ENCODE measurements around the gene HOXA9. TPM values are rescaled to one million over a fixed set of nuclear protein-coding genes. Genes with fewer than 3 reads are reported as not detected.

HOXA9 gene
- polyA plus RNA-seq, 1 donor (not counting 4 experiments of a cell fraction or from before 2014, with no cell fraction given), result 28.1 TPM

DNA sequence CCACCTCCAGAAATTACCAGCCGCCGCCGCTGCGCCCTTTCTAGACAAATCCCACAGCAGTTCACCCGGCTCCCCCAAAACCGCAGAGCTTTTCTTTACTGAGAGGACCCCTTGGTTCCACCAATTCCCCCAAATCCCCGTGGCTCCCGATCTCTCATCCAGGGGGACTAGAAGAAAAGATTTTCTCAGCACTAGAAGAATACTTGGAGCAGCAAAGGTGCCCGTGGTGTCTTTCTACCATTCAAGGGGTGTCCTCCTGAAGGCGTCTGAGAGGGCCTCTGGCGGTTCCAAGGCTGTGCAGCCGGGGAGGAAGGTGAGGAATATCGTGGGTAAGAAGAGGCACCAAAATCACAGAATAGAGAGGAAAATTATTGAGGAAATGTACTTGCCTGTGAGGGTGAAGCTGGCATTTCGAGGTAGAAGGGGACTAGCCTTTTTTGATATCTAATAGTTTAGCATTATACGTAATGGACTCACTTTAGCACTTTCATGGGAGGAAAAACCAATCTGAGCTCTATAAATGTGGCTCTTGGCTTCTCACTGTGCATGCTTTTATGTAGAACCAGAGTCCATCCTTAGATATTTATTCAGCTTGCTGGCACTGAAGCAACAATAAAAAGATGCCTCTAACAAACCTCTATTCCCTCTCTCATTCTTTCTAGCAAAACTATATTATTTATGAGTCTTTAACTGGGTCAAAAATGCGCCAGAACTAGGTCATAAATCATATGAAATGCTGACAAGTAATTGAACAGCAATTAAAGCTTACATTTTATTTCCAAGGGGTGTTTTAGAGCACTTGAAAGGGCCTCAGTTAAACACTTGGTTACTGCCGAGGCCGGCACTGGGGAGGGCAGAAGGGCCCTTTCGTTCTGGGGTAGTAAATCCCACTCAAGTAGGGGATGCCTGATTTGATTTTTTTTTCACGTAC lies 49.0 kb downstream of the HOXA9 start:
- no peak for FAIRE-seq
- peaks cover 37% of the 10 kb centered on the region for H3K79me2 ChIP-seq (ENCODE audit: control insufficient read depth, insufficient read depth, low read length)

DNA sequence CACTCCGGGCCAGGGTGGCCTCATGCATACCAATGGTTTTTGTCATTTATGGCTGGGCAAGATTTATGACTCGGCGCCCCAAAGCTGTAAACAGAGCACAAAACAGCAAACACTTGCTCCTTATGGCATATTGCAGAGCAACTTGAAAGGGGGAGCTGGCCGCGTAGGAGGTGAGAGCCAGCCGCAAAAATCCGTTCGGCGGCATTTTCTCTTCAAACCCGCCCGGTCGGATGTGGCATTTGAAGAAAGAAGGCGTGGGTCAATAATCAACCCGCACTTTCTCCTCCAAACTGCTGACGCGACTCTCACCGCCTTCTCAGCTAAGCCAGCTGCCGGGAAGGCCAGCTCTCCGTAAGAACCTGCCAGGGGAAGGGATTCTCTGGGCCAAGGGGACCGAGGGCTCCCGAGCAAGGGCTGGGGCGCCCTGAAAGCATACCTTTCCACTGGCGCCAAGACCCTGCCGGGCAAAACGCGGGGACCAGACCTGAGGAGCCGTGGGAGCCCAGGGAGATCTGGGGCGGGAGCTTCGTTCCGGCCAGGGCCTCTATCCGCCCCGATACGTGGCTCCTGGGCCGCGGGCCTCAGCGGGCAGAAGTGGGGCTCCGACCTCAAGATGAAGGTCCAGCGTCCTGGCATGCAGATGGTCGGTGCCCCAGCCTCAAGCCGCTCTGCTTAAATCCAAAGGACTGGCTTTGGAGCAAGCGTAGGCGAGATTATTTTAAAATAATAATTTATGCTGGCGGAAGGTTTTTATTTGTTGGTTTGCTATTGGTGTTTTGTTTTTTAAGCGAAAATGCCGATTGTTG lies 49.9 kb downstream of the HOXA9 start:
- H3K9ac ChIP-seq (ENCODE audit: control insufficient read depth, extremely low read depth, insufficient read depth, low read length), result peak overlapping the region; percentile 74
- peak overlapping the region; percentile 65 for H3K27ac ChIP-seq (ENCODE audit: control insufficient read depth, insufficient read depth, low read length)
- no peaks in the 10 kb centered on the region for H3K9me3 ChIP-seq (ENCODE audit: control insufficient read depth, low read depth, low read length)
- H3K9me1 ChIP-seq (ENCODE audit: control insufficient read depth, extremely low read depth, insufficient read depth, low read length), result no peaks in the 10 kb centered on the region
- H2AFZ ChIP-seq (ENCODE audit: control insufficient read depth, low read length), result no peak overlapping the region
- dilution Hi-C loops (cut with MboI; ENCODE audit: extremely low pct_ligation_motif_present, low sequenced_read_pairs), result no loop called here
- FAIRE-seq, result peak; percentile 44
- peaks cover 2 to 5% of the 10 kb centered on the region in 2 experiments for H3K36me3 ChIP-seq (ENCODE audit: control insufficient read depth in 2 of 2, extremely low read depth in 1 of 2, insufficient read depth in 2 of 2, low read length in 2 of 2)
- H3K79me2 ChIP-seq (ENCODE audit: control insufficient read depth, insufficient read depth, low read length), result peaks cover 37% of the 10 kb centered on the region
- no peak for DNase-seq (ENCODE audit: low read depth, low spot score)
- peaks cover 30% of the 10 kb centered on the region for H3K4me1 ChIP-seq (ENCODE audit: control insufficient read depth, extremely low read depth, insufficient read depth, low read length)
- TF ChIP-seq, protein P1, sequence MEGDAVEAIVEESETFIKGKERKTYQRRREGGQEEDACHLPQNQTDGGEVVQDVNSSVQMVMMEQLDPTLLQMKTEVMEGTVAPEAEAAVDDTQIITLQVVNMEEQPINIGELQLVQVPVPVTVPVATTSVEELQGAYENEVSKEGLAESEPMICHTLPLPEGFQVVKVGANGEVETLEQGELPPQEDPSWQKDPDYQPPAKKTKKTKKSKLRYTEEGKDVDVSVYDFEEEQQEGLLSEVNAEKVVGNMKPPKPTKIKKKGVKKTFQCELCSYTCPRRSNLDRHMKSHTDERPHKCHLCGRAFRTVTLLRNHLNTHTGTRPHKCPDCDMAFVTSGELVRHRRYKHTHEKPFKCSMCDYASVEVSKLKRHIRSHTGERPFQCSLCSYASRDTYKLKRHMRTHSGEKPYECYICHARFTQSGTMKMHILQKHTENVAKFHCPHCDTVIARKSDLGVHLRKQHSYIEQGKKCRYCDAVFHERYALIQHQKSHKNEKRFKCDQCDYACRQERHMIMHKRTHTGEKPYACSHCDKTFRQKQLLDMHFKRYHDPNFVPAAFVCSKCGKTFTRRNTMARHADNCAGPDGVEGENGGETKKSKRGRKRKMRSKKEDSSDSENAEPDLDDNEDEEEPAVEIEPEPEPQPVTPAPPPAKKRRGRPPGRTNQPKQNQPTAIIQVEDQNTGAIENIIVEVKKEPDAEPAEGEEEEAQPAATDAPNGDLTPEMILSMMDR (optimal IDR thresholded peaks at IDR 0.05 in 1 of 3, IDR thresholded peaks at IDR 0.05 in 1 of 3, conservative IDR thresholded peaks at IDR 0.05 in 1 of 3; ENCODE audit: extremely low read depth in 1 of 3, insufficient read depth in 2 of 3, low read length in 3 of 3), result no peak
- TF ChIP-seq EZH2 (IDR thresholded peaks at IDR 0.05; ENCODE audit: low read length), result no peak
- H3K27me3 ChIP-seq (ENCODE audit: control insufficient read depth, extremely low read depth, insufficient read depth, low read length), result no peaks in the 10 kb centered on the region
- H4K20me1 ChIP-seq (ENCODE audit: control insufficient read depth, extremely low read depth, insufficient read depth, low read length), result no peaks in the 10 kb centered on the region
- H3K4me3 ChIP-seq (ENCODE audit: control insufficient read depth in 2 of 3, extremely low read depth in 1 of 3, insufficient read depth in 2 of 3, low read depth in 1 of 3, low read length in 3 of 3), result peak overlapping the region in 2 of 3 experiments; percentile 31 to 44
- H3K4me2 ChIP-seq (ENCODE audit: control insufficient read depth, extremely low read depth, insufficient read depth, low read depth, low read length), result peak overlapping the region; percentile 68

More for the DNA sequence above, 49.0 kb downstream of the HOXA9 start:
- DNase-seq (ENCODE audit: low read depth, low spot score), result no peak
- Histone ChIP-seq H3K4me3 (ENCODE audit: control insufficient read depth in 2 of 3, extremely low read depth in 1 of 3, insufficient read depth in 2 of 3, low read depth in 1 of 3, low read length in 3 of 3) (peak overlapping the region in 1 of 3 experiments; percentile 44), H3K9me3 (ENCODE audit: control insufficient read depth, low read depth, low read length) (no peaks in the 10 kb centered on the region), H3K27ac (ENCODE audit: control insufficient read depth, insufficient read depth, low read length) (peak overlapping the region; percentile 65), H3K9me1 (ENCODE audit: control insufficient read depth, extremely low read depth, insufficient read depth, low read length) (no peaks in the 10 kb centered on the region), H3K27me3 (ENCODE audit: control insufficient read depth, extremely low read depth, insufficient read depth, low read length) (no peaks in the 10 kb centered on the region), H2AFZ (ENCODE audit: control insufficient read depth, low read length) (no peak overlapping the region), H4K20me1 (ENCODE audit: control insufficient read depth, extremely low read depth, insufficient read depth, low read length) (no peaks in the 10 kb centered on the region), H3K4me1 (ENCODE audit: control insufficient read depth, extremely low read depth, insufficient read depth, low read length) (peaks cover 22% of the 10 kb centered on the region), H3K9ac (ENCODE audit: control insufficient read depth, extremely low read depth, insufficient read depth, low read length) (peak overlapping the region; percentile 74), H3K4me2 (ENCODE audit: control insufficient read depth, extremely low read depth, insufficient read depth, low read depth, low read length) (peak overlapping the region; percentile 68), H3K36me3 (ENCODE audit: control insufficient read depth in 2 of 2, extremely low read depth in 1 of 2, insufficient read depth in 2 of 2, low read length in 2 of 2) (peaks cover 2 to 5% of the 10 kb centered on the region in 2 experiments)
- TF ChIP-seq, protein P1 (optimal IDR thresholded peaks at IDR 0.05 in 1 of 3, IDR thresholded peaks at IDR 0.05 in 1 of 3, conservative IDR thresholded peaks at IDR 0.05 in 1 of 3; ENCODE audit: extremely low read depth in 1 of 3, insufficient read depth in 2 of 3, low read length in 3 of 3), result no peak
- TF ChIP-seq EZH2 (IDR thresholded peaks at IDR 0.05; ENCODE audit: low read length), result no peak
- dilution Hi-C loops (cut with MboI; ENCODE audit: extremely low pct_ligation_motif_present, low sequenced_read_pairs), result no loop called here

Data from keratinocyte (primary cell).